BJ (cell line): ENCODE data around the gene HOXB4. TPM values are rescaled to one million over a fixed set of nuclear protein-coding genes. Genes with fewer than 3 reads are reported as not detected.

Experiments
- CTCF ChIA-PET: fragments of 350-600 bp; formaldehyde crosslinking; extraction: SDS; loops from one replicate; lab custom pipeline; 2021; ENCODE audit warnings: antibody characterized with exemption, inconsistent platforms; lab: Yijun Ruan, JAX
- POLR2A ChIA-PET: fragments of 300-600 bp; sonication (Branson Sonifier 250); formaldehyde crosslinking; extraction: SDS; loops from one replicate; lab custom pipeline; 2021; ENCODE audit warnings: antibody characterized with exemption; lab: Charles Lee
- DNase-seq: peaks from one replicate; pipeline ENCODE4 v3.0.0-alpha.2; 2011; ENCODE audit warnings: low read depth
- H3K27me3 ChIP-seq: 2 replicates; pipeline ENCODE4 v1.6.0; 2011; ENCODE audit warnings: low read length; ENCODE audit not compliant: control insufficient read depth, insufficient read depth
- H3K36me3 ChIP-seq: 2 replicates; pipeline ENCODE4 v1.5.1; 2011; ENCODE audit warnings: low read length; ENCODE audit not compliant: control insufficient read depth, insufficient read depth
- H3K4me3 ChIP-seq: 2 replicates; pipeline ENCODE4 v1.5.1; 2011; ENCODE audit warnings: low read depth, mild to moderate bottlenecking, control low read depth, low read length
- polyA plus RNA-seq: library from polyadenylated mRNA; depleted of rRNA; stranded (reverse); fragments of >200 nt; gene quantifications from 2 replicates; pipeline ENCODE4 v1.2.3, GENCODE V29; 2011
- TF ChIP-seq, protein P1 (sequence below): IDR thresholded peaks from 2 replicates; pipeline ENCODE4 v1.5.1; 2011; ENCODE audit warnings: low read depth, mild to moderate bottlenecking, control low read depth, inconsistent platforms, low read length, moderate library complexity; ENCODE audit not compliant: insufficient read depth

HOXB4 gene
- polyA plus RNA-seq, 1 experiment = not detected

DNA sequence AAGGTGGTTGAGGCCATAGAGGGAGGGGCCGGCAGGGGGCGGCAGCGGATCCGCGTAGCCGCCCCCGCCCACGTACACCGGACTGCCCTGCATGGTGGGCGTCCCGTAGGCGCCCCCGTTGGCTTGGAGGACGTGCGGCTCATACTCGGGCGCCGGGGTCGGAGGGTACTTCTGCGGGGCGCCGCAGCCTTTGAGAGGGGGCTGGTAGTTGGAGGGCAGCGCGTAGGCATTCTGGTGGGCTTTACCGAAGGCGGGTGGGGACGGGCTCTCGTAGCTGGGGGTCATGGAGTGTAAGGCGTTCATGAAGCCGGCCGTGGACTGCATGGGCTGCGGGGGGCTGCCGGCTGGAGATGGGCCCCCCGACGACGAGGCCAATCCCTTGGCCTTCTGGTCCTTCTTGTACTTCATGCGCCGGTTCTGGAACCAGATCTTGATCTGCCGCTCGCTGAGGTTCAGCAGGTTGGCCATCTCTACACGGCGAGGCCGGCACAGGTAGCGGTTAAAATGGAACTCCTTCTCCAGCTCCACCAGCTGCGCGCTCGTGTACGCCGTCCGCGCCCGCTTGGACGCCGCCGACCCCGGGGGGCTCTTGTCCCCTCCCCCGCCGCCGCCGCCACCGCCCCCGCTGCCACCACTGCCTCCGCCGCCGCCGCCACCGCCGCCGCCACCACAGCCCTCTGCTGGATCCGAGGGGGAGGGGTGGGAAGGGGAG lies 27.5 kb downstream of the HOXB4 start:
- no peaks in the 10 kb centered on the region for H3K36me3 ChIP-seq
- POLR2A ChIA-PET = no interaction called here
- TF ChIP-seq, protein P1, sequence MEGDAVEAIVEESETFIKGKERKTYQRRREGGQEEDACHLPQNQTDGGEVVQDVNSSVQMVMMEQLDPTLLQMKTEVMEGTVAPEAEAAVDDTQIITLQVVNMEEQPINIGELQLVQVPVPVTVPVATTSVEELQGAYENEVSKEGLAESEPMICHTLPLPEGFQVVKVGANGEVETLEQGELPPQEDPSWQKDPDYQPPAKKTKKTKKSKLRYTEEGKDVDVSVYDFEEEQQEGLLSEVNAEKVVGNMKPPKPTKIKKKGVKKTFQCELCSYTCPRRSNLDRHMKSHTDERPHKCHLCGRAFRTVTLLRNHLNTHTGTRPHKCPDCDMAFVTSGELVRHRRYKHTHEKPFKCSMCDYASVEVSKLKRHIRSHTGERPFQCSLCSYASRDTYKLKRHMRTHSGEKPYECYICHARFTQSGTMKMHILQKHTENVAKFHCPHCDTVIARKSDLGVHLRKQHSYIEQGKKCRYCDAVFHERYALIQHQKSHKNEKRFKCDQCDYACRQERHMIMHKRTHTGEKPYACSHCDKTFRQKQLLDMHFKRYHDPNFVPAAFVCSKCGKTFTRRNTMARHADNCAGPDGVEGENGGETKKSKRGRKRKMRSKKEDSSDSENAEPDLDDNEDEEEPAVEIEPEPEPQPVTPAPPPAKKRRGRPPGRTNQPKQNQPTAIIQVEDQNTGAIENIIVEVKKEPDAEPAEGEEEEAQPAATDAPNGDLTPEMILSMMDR = no peak
- peaks cover 19% of the 10 kb centered on the region for H3K27me3 ChIP-seq
- no peak overlapping the region for H3K4me3 ChIP-seq
- DNase-seq = no peak
- CTCF ChIA-PET = no interaction called here

GRCh38 chr17:48549914-48550501 lies 28.1 kb downstream of the HOXB4 start:
- no peak overlapping the region for H3K4me3 ChIP-seq
- POLR2A ChIA-PET = no interaction called here
- H3K36me3 ChIP-seq = no peaks in the 10 kb centered on the region
- TF ChIP-seq, protein P1 = no peak
- DNase-seq = no peak
- H3K27me3 ChIP-seq = peaks cover 20% of the 10 kb centered on the region
- CTCF ChIA-PET = no interaction called here

DNA sequence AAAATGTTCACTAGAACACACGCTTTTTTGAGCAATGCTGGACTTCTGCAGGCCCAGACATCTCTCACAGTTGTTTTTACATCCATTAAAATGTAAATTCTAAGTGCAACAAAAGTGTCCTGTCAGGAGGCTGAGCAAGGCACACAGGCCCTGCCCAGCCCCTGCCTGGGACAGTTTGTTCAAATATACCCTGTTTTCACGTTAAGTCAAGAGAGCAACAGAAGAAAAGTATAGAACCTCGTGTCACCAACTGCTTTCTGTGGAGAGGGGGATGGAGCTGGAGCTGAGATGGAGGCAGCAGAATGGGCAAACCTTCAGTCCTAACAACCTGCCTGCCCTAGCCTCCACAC lies 28.9 kb downstream of the HOXB4 start:
- no peak for DNase-seq
- no peaks in the 10 kb centered on the region for H3K36me3 ChIP-seq
- peaks cover 14% of the 10 kb centered on the region for H3K27me3 ChIP-seq
- H3K4me3 ChIP-seq = no peak overlapping the region
- ChIA-PET CTCF (interaction anchor here (1.0 kb wide), 1 partner anchor 10 kb away, joined by 4 read pairs; no protein-coding TSS in a partner anchor), POLR2A (no interaction called here)
- TF ChIP-seq, protein P1 = no peak

DNA sequence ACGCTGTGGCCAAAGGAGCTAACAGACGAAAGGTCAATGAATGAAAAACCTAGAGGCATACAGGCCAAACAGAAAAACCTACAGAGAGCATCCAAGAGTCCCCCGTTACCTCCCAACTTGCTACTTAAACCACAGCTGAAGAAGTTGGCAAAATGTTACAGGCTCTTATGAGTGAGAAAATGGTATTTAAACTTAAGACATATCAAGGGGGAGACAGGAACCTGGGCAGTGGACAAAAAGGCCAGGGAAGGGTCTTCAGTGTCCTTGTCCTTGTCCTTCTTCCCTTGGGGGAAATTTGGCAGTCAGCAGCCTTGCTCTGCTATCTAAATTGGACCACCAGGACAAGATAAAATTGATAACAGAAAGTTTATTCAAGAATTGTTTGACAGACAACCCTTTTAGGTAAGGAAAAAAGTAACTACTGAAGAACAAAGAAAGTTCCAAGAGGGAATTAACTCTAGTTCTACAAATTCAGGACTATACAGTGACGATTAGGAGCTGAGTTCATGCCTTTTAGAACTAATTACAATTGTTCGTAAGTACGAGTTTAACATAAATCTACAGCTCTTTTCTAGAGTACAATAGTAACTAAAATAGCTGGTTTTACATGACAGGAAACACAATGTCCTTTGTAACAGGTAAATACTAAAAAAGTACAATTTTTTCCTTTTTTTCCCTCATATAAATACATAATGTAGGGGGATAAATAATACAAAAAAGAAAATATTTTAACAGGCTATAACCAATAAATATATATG lies 29.4 kb downstream of the HOXB4 start:
- ChIA-PET POLR2A (no interaction called here), CTCF (interaction anchor here (1.0 to 1.9 kb wide), 3 partner anchors 9 to 197 kb away, joined by 3 to 4 read pairs (median 3); no protein-coding TSS in a partner anchor)
- DNase-seq = no peak
- H3K27me3 ChIP-seq = peaks cover 12% of the 10 kb centered on the region
- TF ChIP-seq, protein P1 = no peak
- no peaks in the 10 kb centered on the region for H3K36me3 ChIP-seq
- H3K4me3 ChIP-seq = no peak overlapping the region
